ENCODE results near the gene MYO5A. TPM values are rescaled to one million over a fixed set of nuclear protein-coding genes. Genes with fewer than 3 reads are reported as not detected.
A peak's percentile ranks its signal among the peaks of the same experiment; 100 is the strongest.
"Not testable (repeated sequence)": the region's sequence is repeated elsewhere in the genome, so short reads cannot be mapped to it uniquely, and the experiment has no call there.

MYO5A gene
- total RNA-seq, 1 experiment from 2014 or later, result 29.2 TPM

- POLR2A ChIA-PET, result no interaction called here
Measured at GRCh38 chr15:52567871-52568600, 39.4 kb upstream of the MYO5A start.

GRCh38 chr15:52566889-52567288, 38.2 kb upstream of the MYO5A start:
- ATAC-seq (no peak), DNase-seq (ENCODE audit: low spot score) (no peak)
- Mint-ChIP-seq H3K27ac (peak overlapping the region; percentile 23; the same call in 1 of the 2 replicates), H3K9me3 (no peaks in the 10 kb centered on the region), H3K36me3 (no peaks in the 10 kb centered on the region; the same call in 1 of the 2 replicates), H3K4me1 (peaks cover 42% of the 10 kb centered on the region), H3K4me3 (peak overlapping the region; percentile 93), H3K27me3 (ENCODE audit: low read depth) (no peaks in the 10 kb centered on the region)
- ChIA-PET CTCF (interaction anchor here (0.9 kb wide), 1 partner anchor 77 kb away, joined by 4 read pairs; no protein-coding TSS in a partner anchor), POLR2A (no interaction called here)
- TF ChIP-seq HMGXB4 (CRISPR knock-in tag; IDR thresholded peaks at IDR 0.05) (no peak), OVOL2 (CRISPR knock-in tag; IDR thresholded peaks at IDR 0.05; ENCODE audit: borderline replicate concordance) (no peak), GTF2I (CRISPR knock-in tag; conservative IDR thresholded peaks at IDR 0.05) (no peak), ZNF512 (CRISPR knock-in tag; IDR thresholded peaks at IDR 0.05; ENCODE audit: borderline replicate concordance) (no peak), SOX15 (CRISPR knock-in tag; IDR thresholded peaks at IDR 0.05) (no peak), ZNF532 (CRISPR knock-in tag; IDR thresholded peaks at IDR 0.05; ENCODE audit: borderline replicate concordance) (no peak), MLX (CRISPR knock-in tag; IDR thresholded peaks at IDR 0.05) (no peak)

More at GRCh38 chr15:52567871-52568600, 39.4 kb upstream of the MYO5A start:
- Mint-ChIP-seq H3K9me3 (no peaks in the 10 kb centered on the region), H3K27me3 (ENCODE audit: low read depth) (no peaks in the 10 kb centered on the region), H3K27ac (peak overlapping the region; percentile 95), H3K4me1 (peaks cover 36% of the 10 kb centered on the region), H3K36me3 (no peaks in the 10 kb centered on the region; the same call in 1 of the 2 replicates), H3K4me3 (peak overlapping the region; percentile 93)
- CTCF ChIA-PET, result no interaction called here
- DNase-seq (ENCODE audit: low spot score), result peak; percentile 29
- ATAC-seq, result no peak
- TF ChIP-seq CREM (CRISPR knock-in tag; IDR thresholded peaks at IDR 0.05), result no peak
- 0 out of 2 replicates have a peak, but pooled peaks have one; percentile 32 for TF ChIP-seq IRF1 (CRISPR knock-in tag; IDR thresholded peaks at IDR 0.05)
- peak; percentile 41; the same call in 1 of the 2 replicates for TF ChIP-seq NFE2L1 (CRISPR knock-in tag; IDR thresholded peaks at IDR 0.05)
- no peak for TF ChIP-seq ZNF281 (CRISPR knock-in tag; IDR thresholded peaks at IDR 0.05)
- TF ChIP-seq ZNF219 (CRISPR knock-in tag; IDR thresholded peaks at IDR 0.05; ENCODE audit: borderline replicate concordance), result no peak
- no peak for TF ChIP-seq MAX (CRISPR knock-in tag; IDR thresholded peaks at IDR 0.05)

GRCh38 chr15:52565417-52566358, 37.0 kb upstream of the MYO5A start:
- H3K27me3 Mint-ChIP-seq (ENCODE audit: low read depth); H3K9me3 Mint-ChIP-seq; POLR2A ChIA-PET; DNase-seq (ENCODE audit: low spot score); ATAC-seq; H3K4me3 Mint-ChIP-seq; H3K36me3 Mint-ChIP-seq: not testable (repeated sequence)
- peaks cover 51% of the 10 kb centered on the region for H3K4me1 Mint-ChIP-seq
- H3K27ac Mint-ChIP-seq, result peak overlapping the region; percentile 45; the same call in 1 of the 2 replicates
- CTCF ChIA-PET, result interaction anchor here (0.9 kb wide), 1 partner anchor 78 kb away, joined by 4 read pairs; no protein-coding TSS in a partner anchor
